Stomach (tissue), 9 donors: ENCODE data around the gene EPB41L2. TPM values are rescaled to one million over a fixed set of nuclear protein-coding genes. Genes with fewer than 3 reads are reported as not detected.

ENCODE experiments used
- DNase-seq, 2 donors: peaks; one replicate each; pipeline versions ENCODE4 v3.0.0 to v3.0.0-alpha.2; 2013 to 2019
- H3K27ac ChIP-seq, 5 donors: fragments of 200-600 bp in 4 of 5; sonication (generic) in 4 of 5; one replicate each; pipeline ENCODE4 v1.5.1; 2013 to 2019; ENCODE audit warnings: mild to moderate bottlenecking in 1 of 5, moderate library complexity in 1 of 5
- H3K27me3 ChIP-seq, 3 donors: fragments of 200-600 bp; sonication (generic); one replicate each; pipeline ENCODE4 v1.5.1; 2017 to 2019; ENCODE audit warnings: mixed run types in 1 of 3
- H3K36me3 ChIP-seq, 4 donors: fragments of 200-600 bp; sonication (generic); 1 replicate in 3 of 4; 2 replicates in 1 of 4; pipeline ENCODE4 v1.5.1; 2016 to 2019
- H3K4me1 ChIP-seq, 4 donors: fragments of 200-600 bp; sonication (generic); one replicate each; pipeline ENCODE4 v1.5.1; 2016 to 2019
- H3K4me3 ChIP-seq, 4 donors: fragments of 200-600 bp; sonication (generic) in 3 of 4; one replicate each; pipeline ENCODE4 v1.5.1; 2016 to 2019; ENCODE audit warnings: mild to moderate bottlenecking in 1 of 4
- H3K9me3 ChIP-seq, 4 donors: fragments of 200-600 bp; sonication (generic); one replicate each; pipeline ENCODE4 v1.5.1; 2016 to 2019
- CTCF ChIP-seq, 7 experiments: fragments of 450-650 bp in 4 of 7; fragments of 200-600 bp in 3 of 7; sonication (generic) in 3 of 7; IDR thresholded peaks; one replicate each; pipeline ENCODE4 v1.5.1; 2016 to 2019; ENCODE audit warnings: antibody characterized with exemption in 7 of 7, control low read depth in 2 of 7, mild to moderate bottlenecking in 1 of 7
- EP300 ChIP-seq: sonication (generic); formaldehyde crosslinking; IDR thresholded peaks from one replicate; pipeline ENCODE4 v1.6.1; 2017; ENCODE audit warnings: antibody characterized with exemption
- POLR2A ChIP-seq, 4 donors: fragments of 450-650 bp; IDR thresholded peaks; one replicate each; pipeline ENCODE4 v1.6.1; 2016; ENCODE audit warnings: antibody characterized with exemption in 4 of 4, control low read depth in 2 of 4, mild to moderate bottlenecking in 1 of 4, moderate library complexity in 1 of 4
- POLR2AphosphoS5 ChIP-seq, 3 donors: sonication (generic); formaldehyde crosslinking; IDR thresholded peaks; one replicate each; pipeline ENCODE4 v1.6.1; 2016; ENCODE audit warnings: antibody characterized with exemption in 3 of 3
- WGBS, 5 donors: extraction: QIAGEN DNeasy Blood & Tissue Kit in 3 of 5; methylation state at CpG; one replicate each; pipeline versions ENCODE4 v1.1.5 to v1.1.7; 2013 to 2018; 5-methylcytosine and 5-hydroxymethylcytosine counted together
- intact Hi-C: fragments of 100-400 bp; cut with DNase I; formaldehyde crosslinking; loops from one replicate; pipeline ENCODE4 v1.15.1; 2023; ENCODE audit warnings: low total_unique reads
- polyA plus RNA-seq, 3 donors: library from polyadenylated mRNA; stranded (reverse); fragments of 200-250 nt; gene quantifications; one replicate each; pipeline ENCODE4 v1.2.3, GENCODE V29; 2013
- total RNA-seq, 5 donors: library from RNA; depleted of rRNA; stranded (reverse); fragments of >200 nt; gene quantifications; one replicate each; pipeline versions ENCODE4 v1.1.0 to v1.2.3, GENCODE V29; 2014 to 2016
- donor health status: healthy with polysubstance abuse.
- donor health status: Bipolar disorder and iron deficiency.
- donor health status: healthy.

Gene EPB41L2
- total and polyA plus RNA-seq, 8 donors, result 12.5 to 238 (median 30.2) TPM

- DNase-seq, result no peak
- Histone ChIP-seq H3K36me3 (no peaks in the 10 kb centered on the region), H3K27me3 (no peaks in the 10 kb centered on the region), H3K4me3 (no peak overlapping the region), H3K4me1 (no peaks in the 10 kb centered on the region), H3K27ac (no peak overlapping the region), H3K9me3 (no peaks in the 10 kb centered on the region)
- 90 to 96% (median 93%) methylated on average over 3 of the region's 3 CpGs for WGBS, 5 donors
- TF ChIP-seq EP300, result no peak
- TF ChIP-seq CTCF (IDR thresholded peaks at IDR 0.05), result no peak
- TF ChIP-seq POLR2AphosphoS5 (IDR thresholded peaks at IDR 0.05), result no peak
- TF ChIP-seq POLR2A (IDR thresholded peaks at IDR 0.05), result no peak
- intact Hi-C loops, result no loop called here
Measured at GRCh38 chr6:131070061-131070460, 7.0 kb upstream of the EPB41L2 start.

- DNase-seq, result no peak
- intact Hi-C loops, result no loop called here
- Histone ChIP-seq H3K4me1 (peaks cover 0 to 10% (median 4%) of the 10 kb centered on the region in 4 donors), H3K36me3 (no peaks in the 10 kb centered on the region), H3K27me3 (no peaks in the 10 kb centered on the region), H3K27ac (no peak overlapping the region), H3K9me3 (no peaks in the 10 kb centered on the region), H3K4me3 (no peak overlapping the region)
- WGBS, 5 donors, result 88 to 94% (median 91%) methylated on average over 7 of the region's 7 CpGs
- TF ChIP-seq POLR2A (IDR thresholded peaks at IDR 0.05) (no peak), CTCF (IDR thresholded peaks at IDR 0.05) (no peak), POLR2AphosphoS5 (IDR thresholded peaks at IDR 0.05) (no peak), EP300 (no peak)
Measured at GRCh38 chr6:131068165-131068564, 5.1 kb upstream of the EPB41L2 start.

- Histone ChIP-seq H3K4me1 (peaks cover 0 to 10% (median 6%) of the 10 kb centered on the region in 4 donors), H3K27ac (no peak overlapping the region), H3K36me3 (no peaks in the 10 kb centered on the region), H3K27me3 (no peaks in the 10 kb centered on the region), H3K4me3 (no peak overlapping the region), H3K9me3 (no peaks in the 10 kb centered on the region)
- no peak for TF ChIP-seq POLR2AphosphoS5 (IDR thresholded peaks at IDR 0.05)
- TF ChIP-seq CTCF (IDR thresholded peaks at IDR 0.05), result no peak
- no peak for TF ChIP-seq POLR2A (IDR thresholded peaks at IDR 0.05)
- no peak for TF ChIP-seq EP300
- 71 to 84% (median 75%) methylated on average over 6 of the region's 6 CpGs for WGBS, 5 donors
- no peak for DNase-seq
- intact Hi-C loops, result no loop called here
Measured at GRCh38 chr6:131067521-131067920, 4.5 kb upstream of the EPB41L2 start.

GRCh38 chr6:131065824-131066171, 2.8 kb upstream of the EPB41L2 start:
- no peaks in the 10 kb centered on the region for H3K9me3 ChIP-seq
- H3K4me3 ChIP-seq, result no peak overlapping the region
- peaks cover 0 to 25% (median 13%) of the 10 kb centered on the region in 4 donors for H3K4me1 ChIP-seq
- no peak for DNase-seq
- intact Hi-C loops, result no loop called here
- H3K36me3 ChIP-seq, result no peaks in the 10 kb centered on the region
- no peak overlapping the region for H3K27ac ChIP-seq
- no peak for TF ChIP-seq CTCF (IDR thresholded peaks at IDR 0.05)
- no peak for TF ChIP-seq EP300
- TF ChIP-seq POLR2A (IDR thresholded peaks at IDR 0.05), result no peak
- no peak for TF ChIP-seq POLR2AphosphoS5 (IDR thresholded peaks at IDR 0.05)
- H3K27me3 ChIP-seq, result no peaks in the 10 kb centered on the region
